Activated CD4-positive, alpha-beta T cell treated with anti-CD3 and anti-CD28 coated beads, Interleukin-2, amount 50 U/mL, for 24 hours (primary cell): ENCODE measurements around the gene ODF2.
"Not testable (repeated sequence)": the region's sequence is repeated elsewhere in the genome, so short reads cannot be mapped to it uniquely, and the experiment has no call there.

Experiments
- DNase-seq, 2 donors: peaks; one replicate each; pipeline ENCODE4 v3.0.0-alpha.2; 2020; ENCODE audit warnings: low read depth in 1 of 2, low spot score in 1 of 2

Gene ODF2

GRCh38 chr9:128482186-128482585 is 26.4 kb downstream of the ODF2 start:
- no peak for DNase-seq

- DNase-seq: no peak
Measured at GRCh38 chr9:128484686-128485413, 29.0 kb downstream of the ODF2 start.

DNA sequence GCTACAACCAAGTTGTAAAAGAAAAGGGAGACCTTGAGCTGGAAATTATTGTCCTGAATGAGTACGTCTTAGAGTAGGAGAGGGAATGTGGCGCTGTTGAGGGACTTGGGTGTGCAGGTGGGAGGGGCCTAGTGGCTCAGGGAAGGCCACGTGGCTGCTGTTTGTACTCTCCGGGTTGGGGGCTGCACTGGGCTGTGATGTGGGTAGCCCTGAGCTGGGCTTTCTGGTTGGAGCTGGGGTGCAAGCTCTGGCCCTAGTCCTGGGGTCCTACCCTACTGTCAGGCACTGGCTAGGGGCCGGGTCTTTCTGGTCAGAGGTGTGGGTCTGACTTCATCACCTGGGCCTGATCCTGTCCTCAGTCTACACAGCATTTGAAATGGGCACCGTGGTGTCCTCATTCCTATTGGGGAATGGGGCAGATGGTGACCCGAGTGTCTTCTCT is 29.6 kb downstream of the ODF2 start:
- DNase-seq: no peak

DNA sequence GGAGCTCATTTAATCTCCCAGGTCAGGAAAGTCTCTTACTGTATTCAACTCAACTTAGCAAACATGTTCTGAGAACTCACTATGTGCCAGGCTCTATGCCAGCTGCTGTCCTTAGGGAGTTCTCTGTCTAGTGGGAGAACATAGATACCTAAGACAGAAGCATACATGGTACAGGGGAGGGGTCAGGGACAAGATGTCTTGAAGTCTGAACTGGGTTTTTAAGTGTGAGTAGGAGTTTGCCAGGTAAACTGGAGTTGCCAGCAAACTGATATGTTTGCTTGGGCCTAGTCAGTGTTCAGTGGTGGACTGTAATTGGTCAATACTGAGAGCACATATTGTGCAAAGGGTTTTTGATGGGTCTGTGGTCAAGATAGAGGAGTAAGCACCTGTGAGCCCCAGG is 30.4 kb downstream of the ODF2 start:
- DNase-seq: no peak

GRCh38 chr9:128493424-128493823 is 37.6 kb downstream of the ODF2 start:
- DNase-seq: no peak

- DNase-seq: no peak
Measured at GRCh38 chr9:128494108-128494745, 38.4 kb downstream of the ODF2 start.

DNA sequence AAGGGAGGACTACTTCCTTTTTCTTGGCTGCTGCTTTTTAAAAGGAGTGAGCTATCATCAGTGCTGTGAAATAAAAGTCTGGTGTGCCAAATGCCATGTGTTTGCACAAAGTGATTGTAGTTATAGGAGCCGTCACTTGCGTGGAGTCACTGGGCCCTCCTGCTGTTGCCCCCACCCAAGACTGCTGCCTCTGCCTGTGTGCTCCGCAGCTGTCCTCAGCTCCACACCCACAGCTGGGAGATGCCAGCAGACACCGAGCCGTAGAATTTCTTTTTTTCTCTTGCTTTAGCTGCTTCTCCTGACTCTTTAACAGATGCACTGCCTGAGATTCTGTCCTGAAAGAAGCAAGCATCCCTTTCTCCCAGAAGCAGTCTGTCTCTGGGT is 38.9 kb downstream of the ODF2 start:
- no peak for DNase-seq

- DNase-seq: no peak
Measured at GRCh38 chr9:128495296-128495695, 39.5 kb downstream of the ODF2 start.

DNA sequence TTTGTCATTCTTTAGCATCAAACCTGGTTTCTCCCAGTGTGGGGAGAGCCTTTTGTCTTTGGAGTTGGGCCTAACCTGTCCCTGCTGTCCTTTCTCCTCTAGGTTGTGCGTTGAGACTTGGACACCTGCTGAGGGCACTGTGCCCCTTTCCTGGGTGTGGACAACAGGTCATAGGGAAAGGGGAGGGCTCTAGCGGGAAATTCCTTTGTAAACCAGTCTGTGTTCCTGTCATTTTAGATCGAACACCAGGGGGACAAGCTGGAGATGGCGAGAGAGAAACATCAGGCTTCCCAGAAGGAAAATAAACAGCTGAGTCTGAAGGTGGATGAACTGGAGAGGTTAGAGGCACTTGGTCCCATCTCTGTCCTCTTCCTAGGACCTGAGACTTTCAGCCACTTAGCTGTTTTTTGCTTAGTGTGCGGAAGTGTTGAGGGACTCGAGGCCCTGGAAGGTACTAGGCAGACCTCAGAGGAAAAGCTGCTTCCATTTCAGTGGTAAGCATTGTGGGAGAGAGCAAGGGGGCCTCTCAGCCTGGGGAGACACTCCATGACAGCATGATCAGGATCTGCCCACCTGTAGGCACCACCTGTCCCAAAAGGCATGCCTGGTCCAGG is 40.1 kb downstream of the ODF2 start:
- DNase-seq: no peak

GRCh38 chr9:128497824-128498610 is 42.2 kb downstream of the ODF2 start:
- no peak for DNase-seq

GRCh38 chr9:128498911-128499310 is 43.1 kb downstream of the ODF2 start:
- no peak for DNase-seq

GRCh38 chr9:128499920-128500319 is 44.1 kb downstream of the ODF2 start:
- DNase-seq: no peak

DNA sequence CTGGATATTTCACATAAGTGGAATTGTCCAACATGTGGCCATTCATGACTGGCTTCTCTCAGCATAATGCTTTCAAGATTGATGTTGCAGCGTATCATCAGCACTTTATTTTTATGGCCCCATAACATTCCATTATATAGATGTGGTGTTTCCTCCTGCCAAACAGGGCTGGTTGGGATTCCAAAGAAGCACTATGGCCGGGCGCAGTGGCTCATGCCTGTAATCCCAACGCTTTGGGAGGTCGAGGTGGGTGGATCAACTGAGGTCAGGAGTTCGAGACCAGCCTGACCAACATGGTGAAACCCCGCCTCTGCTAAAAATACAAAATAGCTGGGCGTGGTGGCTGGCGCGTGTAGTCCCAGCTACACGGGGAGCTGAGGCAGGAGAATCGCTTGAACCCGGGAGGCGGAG is 47.6 kb downstream of the ODF2 start:
- DNase-seq: not testable (repeated sequence)

DNA sequence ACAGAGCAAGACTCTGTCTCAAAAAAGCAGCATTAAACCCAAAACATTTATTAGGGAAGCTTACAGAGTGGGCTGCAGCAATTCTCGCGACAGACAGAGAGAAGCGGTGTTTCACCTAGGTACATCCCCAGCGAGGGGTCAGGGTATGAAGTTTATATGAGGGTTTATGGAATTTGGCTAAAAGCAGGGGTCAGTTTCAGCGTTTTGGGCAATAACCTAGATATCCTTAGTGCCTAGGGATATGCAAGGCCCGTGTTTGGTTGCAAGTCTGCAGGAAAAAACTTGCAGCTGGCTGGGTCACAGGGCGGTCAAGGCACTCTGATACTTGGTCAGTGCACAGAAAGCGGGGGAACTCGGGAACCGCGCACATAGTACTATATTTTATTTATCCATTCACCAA is 48.1 kb downstream of the ODF2 start:
- no peak for DNase-seq

- DNase-seq: peak; percentile 94 to 95
Measured at GRCh38 chr9:128504485-128505413, 48.9 kb downstream of the ODF2 start, which contains the start of gene GLE1. Gene GLE1, plus strand, starts transcription at chr9:128504719. Its CDS starts 87 bp downstream, at chr9:128504806.

DNA sequence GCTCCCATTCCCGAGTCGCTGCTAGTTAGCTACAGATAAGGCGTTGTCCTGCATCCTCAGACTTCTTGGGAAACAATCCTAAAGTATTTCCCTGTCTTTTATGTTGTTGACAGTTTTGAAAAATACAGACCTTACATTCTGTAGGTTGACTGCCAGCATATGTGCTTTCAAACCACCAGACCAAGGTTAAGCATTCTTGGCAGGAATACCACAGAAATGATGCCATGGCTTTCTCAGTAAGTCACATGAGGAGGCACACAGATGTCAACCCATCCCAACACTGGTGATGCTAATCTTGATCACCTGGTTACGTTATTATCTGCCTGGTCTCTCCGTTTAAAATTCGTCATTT is 49.6 kb downstream of the ODF2 start:
- DNase-seq: no peak

DNA sequence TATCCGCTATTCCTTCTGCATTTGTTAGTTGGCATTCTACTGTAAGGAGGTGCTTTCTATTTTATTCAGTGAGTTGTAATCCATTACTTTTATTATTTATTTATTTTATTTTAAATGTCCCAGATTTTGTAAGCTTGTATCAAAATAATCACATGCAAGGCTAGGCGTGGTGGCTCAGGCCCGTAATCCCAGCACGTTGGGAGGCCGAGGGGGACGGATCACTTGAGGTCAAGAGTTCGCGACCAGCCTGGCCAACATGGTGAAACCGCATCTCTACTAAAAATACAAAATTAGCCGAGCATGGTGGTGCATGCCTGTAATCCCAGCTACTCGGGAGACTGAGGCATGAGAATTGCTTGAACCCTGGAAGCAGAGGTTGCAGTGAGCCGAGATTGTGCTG is 50.1 kb downstream of the ODF2 start:
- DNase-seq: not testable (repeated sequence)

DNA sequence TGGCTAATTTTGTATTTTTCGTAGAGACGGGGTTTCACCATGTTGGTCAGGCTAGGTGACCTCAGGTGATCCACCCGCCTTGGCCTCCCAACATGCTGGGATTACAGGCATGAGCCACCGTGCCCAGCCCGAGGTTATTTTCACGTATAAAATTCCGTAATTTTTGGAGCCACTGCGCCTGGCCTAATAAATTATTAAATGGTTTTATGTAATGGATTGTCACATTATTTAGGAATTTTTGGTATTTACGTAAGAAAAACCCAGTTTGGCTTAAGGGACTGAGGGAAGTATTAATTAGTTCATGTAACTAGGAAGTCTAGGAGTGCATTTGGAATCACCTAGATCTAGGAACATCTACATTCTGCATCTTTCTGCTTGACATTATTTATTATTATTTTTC is 57.0 kb downstream of the ODF2 start:
- no peak for DNase-seq

- no peak for DNase-seq
Measured at GRCh38 chr9:128521956-128522355, 66.2 kb downstream of the ODF2 start.

DNA sequence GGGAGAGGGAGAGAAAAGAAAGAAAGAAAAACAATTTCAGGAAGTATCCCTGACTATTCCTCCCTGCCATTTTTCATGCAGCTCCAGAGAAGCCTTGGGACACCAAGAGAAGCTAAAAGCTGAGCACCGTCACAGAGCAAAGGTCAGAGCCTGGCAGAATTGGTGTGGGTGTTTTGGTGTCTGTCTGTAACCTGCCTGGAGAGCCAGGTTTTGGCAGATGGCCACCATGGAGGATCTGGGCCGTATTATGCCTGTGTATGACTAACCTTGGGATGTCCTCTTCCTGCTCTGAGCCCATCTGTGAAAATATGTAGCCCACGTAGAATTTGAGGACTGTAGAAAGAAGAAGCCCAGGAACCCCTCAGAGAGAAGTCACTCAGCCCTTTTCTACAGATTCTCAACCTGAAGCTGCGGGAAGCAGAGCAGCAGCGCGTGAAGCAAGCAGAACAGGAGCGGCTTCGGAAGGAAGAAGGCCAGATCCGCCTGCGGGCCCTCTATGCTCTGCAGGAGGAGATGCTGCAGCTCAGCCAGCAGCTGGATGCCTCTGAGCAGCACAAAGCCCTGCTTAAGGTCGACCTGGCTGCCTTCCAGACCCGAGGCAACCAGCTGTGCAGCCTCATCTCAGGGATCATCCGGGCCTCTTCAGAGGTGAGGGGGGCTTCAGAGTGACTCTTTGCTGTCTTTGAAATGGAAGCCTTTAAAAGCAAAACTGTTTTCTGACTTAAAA is 67.6 kb downstream of the ODF2 start:
- no peak for DNase-seq
